ENCODE measurements around the gene MAPK10.

MAPK10 gene

GRCh38 chr4:86359944-86360478 is at the start of gene MAPK10:
TSS of gene MAPK10 (minus strand) at chr4:86360053.
- DNase-seq (ENCODE audit: extremely low read depth in 1 of 2, low read depth in 1 of 2): peak in 1 of 2 donors; percentile 17

GRCh38 chr4:86403575-86403974 is 43.7 kb upstream of the MAPK10 start:
- DNase-seq (ENCODE audit: extremely low read depth in 1 of 2, low read depth in 1 of 2): no peak

- no peak for DNase-seq (ENCODE audit: extremely low read depth in 1 of 2, low read depth in 1 of 2)
Measured at GRCh38 chr4:86401826-86402225, 42.0 kb upstream of the MAPK10 start.

GRCh38 chr4:86400216-86400615 is 40.4 kb upstream of the MAPK10 start:
- DNase-seq (ENCODE audit: extremely low read depth in 1 of 2, low read depth in 1 of 2): no peak

- no peak for DNase-seq (ENCODE audit: extremely low read depth in 1 of 2, low read depth in 1 of 2)
Measured at GRCh38 chr4:86398187-86398586, 38.3 kb upstream of the MAPK10 start.

GRCh38 chr4:86393749-86394148 is 33.9 kb upstream of the MAPK10 start:
- no peak for DNase-seq (ENCODE audit: extremely low read depth in 1 of 2, low read depth in 1 of 2)

GRCh38 chr4:86389664-86390063 is 29.8 kb upstream of the MAPK10 start:
- DNase-seq (ENCODE audit: extremely low read depth in 1 of 2, low read depth in 1 of 2): no peak

GRCh38 chr4:86388252-86388651 is 28.4 kb upstream of the MAPK10 start:
- no peak for DNase-seq (ENCODE audit: extremely low read depth in 1 of 2, low read depth in 1 of 2)

GRCh38 chr4:86386817-86387415 is 27.1 kb upstream of the MAPK10 start:
- no peak for DNase-seq (ENCODE audit: extremely low read depth in 1 of 2, low read depth in 1 of 2)

GRCh38 chr4:86386201-86386600 is 26.3 kb upstream of the MAPK10 start:
- no peak for DNase-seq (ENCODE audit: extremely low read depth in 1 of 2, low read depth in 1 of 2)

- no peak for DNase-seq (ENCODE audit: extremely low read depth in 1 of 2, low read depth in 1 of 2)
Measured at GRCh38 chr4:86381431-86381830, 21.6 kb upstream of the MAPK10 start.

GRCh38 chr4:86380181-86380724 is 20.4 kb upstream of the MAPK10 start:
- no peak for DNase-seq (ENCODE audit: extremely low read depth in 1 of 2, low read depth in 1 of 2)

- DNase-seq (ENCODE audit: extremely low read depth in 1 of 2, low read depth in 1 of 2): no peak
Measured at GRCh38 chr4:86376850-86377249, 17.0 kb upstream of the MAPK10 start.

- no peak for DNase-seq (ENCODE audit: extremely low read depth in 1 of 2, low read depth in 1 of 2)
Measured at GRCh38 chr4:86368433-86368832, 8.6 kb upstream of the MAPK10 start.

GRCh38 chr4:86367577-86367976 is 7.7 kb upstream of the MAPK10 start:
- DNase-seq (ENCODE audit: extremely low read depth in 1 of 2, low read depth in 1 of 2): no peak

- no peak for DNase-seq (ENCODE audit: extremely low read depth in 1 of 2, low read depth in 1 of 2)
Measured at GRCh38 chr4:86366920-86367319, 7.1 kb upstream of the MAPK10 start.

- no peak for DNase-seq (ENCODE audit: extremely low read depth in 1 of 2, low read depth in 1 of 2)
Measured at GRCh38 chr4:86362510-86362909, 2.7 kb upstream of the MAPK10 start.

- no peak for DNase-seq (ENCODE audit: extremely low read depth in 1 of 2, low read depth in 1 of 2)
Measured at GRCh38 chr4:86358257-86358656, 1.6 kb downstream of the MAPK10 start.

- no peak for DNase-seq (ENCODE audit: extremely low read depth in 1 of 2, low read depth in 1 of 2)
Measured at GRCh38 chr4:86357608-86358007, 2.2 kb downstream of the MAPK10 start.

- DNase-seq (ENCODE audit: extremely low read depth in 1 of 2, low read depth in 1 of 2): no peak
Measured at GRCh38 chr4:86356425-86357210, 3.2 kb downstream of the MAPK10 start.

- no peak for DNase-seq (ENCODE audit: extremely low read depth in 1 of 2, low read depth in 1 of 2)
Measured at GRCh38 chr4:86354390-86354789, 5.5 kb downstream of the MAPK10 start.

- no peak for DNase-seq (ENCODE audit: extremely low read depth in 1 of 2, low read depth in 1 of 2)
Measured at GRCh38 chr4:86346320-86346719, 13.5 kb downstream of the MAPK10 start.
